HG03565 (cell line): ENCODE data around the gene RAB30.
"Not testable (repeated sequence)": the region's sequence is repeated elsewhere in the genome, so short reads cannot be mapped to it uniquely, and the experiment has no call there.

ENCODE experiments used
- ATAC-seq: cut with Tn5 transposase; IDR thresholded peaks from one replicate; pipeline ENCODE4 v1.9.1; 2021; ENCODE audit warnings: mild to moderate bottlenecking, moderate library complexity; ENCODE audit not compliant: unreplicated experiment

RAB30 gene

GRCh38 chr11:82988936-82989627, 82.6 kb downstream of the RAB30 start:
- ATAC-seq, result no peak

GRCh38 chr11:82987997-82988396, 83.7 kb downstream of the RAB30 start:
- ATAC-seq, result no peak

- no peak for ATAC-seq
These were observed 85.3 kb downstream of the RAB30 start for GRCh38 chr11:82986446-82986845.

GRCh38 chr11:82981852-82982251, 89.8 kb downstream of the RAB30 start:
- no peak for ATAC-seq

- no peak for ATAC-seq
These were observed 90.8 kb downstream of the RAB30 start for GRCh38 chr11:82980947-82981346.

GRCh38 chr11:82980292-82980691, 91.4 kb downstream of the RAB30 start:
- ATAC-seq, result no peak

- ATAC-seq, result no peak
These were observed 91.9 kb downstream of the RAB30 start for GRCh38 chr11:82979824-82980223.

GRCh38 chr11:82978422-82979099, 93.1 kb downstream of the RAB30 start:
- peak; percentile 55 for ATAC-seq

GRCh38 chr11:82976786-82977185, 94.9 kb downstream of the RAB30 start:
- ATAC-seq, result no peak

- ATAC-seq, result no peak
These were observed 95.8 kb downstream of the RAB30 start for GRCh38 chr11:82975882-82976281.

GRCh38 chr11:82974851-82975250, 96.8 kb downstream of the RAB30 start:
- no peak for ATAC-seq

- no peak for ATAC-seq
These were observed 97.6 kb downstream of the RAB30 start for GRCh38 chr11:82974135-82974534.

- ATAC-seq, result no peak
These were observed 99.6 kb downstream of the RAB30 start for GRCh38 chr11:82972103-82972502.

GRCh38 chr11:82971519-82971946, 100.2 kb downstream of the RAB30 start:
- peak; percentile 22 for ATAC-seq

- not testable (repeated sequence) for ATAC-seq
These were observed 101.1 kb downstream of the RAB30 start for GRCh38 chr11:82970507-82971083.

GRCh38 chr11:82969811-82970210, 101.9 kb downstream of the RAB30 start:
- peak; percentile 98 for ATAC-seq

GRCh38 chr11:82967381-82967780, 104.3 kb downstream of the RAB30 start:
- no peak for ATAC-seq

GRCh38 chr11:82962021-82962420, 109.7 kb downstream of the RAB30 start:
- not testable (repeated sequence) for ATAC-seq

GRCh38 chr11:82960779-82961143, 110.9 kb downstream of the RAB30 start:
- ATAC-seq, result no peak

- peak; percentile 81 for ATAC-seq
These were observed 111.5 kb downstream of the RAB30 start for GRCh38 chr11:82959987-82960778.

GRCh38 chr11:82955736-82956453, 115.8 kb downstream of the RAB30 start:
- ATAC-seq, result not testable (repeated sequence)
